Measurements from ENCODE around the gene TECPR2. TPM values are rescaled to one million over a fixed set of nuclear protein-coding genes. Genes with fewer than 3 reads are reported as not detected.

The TECPR2 gene, protein sequence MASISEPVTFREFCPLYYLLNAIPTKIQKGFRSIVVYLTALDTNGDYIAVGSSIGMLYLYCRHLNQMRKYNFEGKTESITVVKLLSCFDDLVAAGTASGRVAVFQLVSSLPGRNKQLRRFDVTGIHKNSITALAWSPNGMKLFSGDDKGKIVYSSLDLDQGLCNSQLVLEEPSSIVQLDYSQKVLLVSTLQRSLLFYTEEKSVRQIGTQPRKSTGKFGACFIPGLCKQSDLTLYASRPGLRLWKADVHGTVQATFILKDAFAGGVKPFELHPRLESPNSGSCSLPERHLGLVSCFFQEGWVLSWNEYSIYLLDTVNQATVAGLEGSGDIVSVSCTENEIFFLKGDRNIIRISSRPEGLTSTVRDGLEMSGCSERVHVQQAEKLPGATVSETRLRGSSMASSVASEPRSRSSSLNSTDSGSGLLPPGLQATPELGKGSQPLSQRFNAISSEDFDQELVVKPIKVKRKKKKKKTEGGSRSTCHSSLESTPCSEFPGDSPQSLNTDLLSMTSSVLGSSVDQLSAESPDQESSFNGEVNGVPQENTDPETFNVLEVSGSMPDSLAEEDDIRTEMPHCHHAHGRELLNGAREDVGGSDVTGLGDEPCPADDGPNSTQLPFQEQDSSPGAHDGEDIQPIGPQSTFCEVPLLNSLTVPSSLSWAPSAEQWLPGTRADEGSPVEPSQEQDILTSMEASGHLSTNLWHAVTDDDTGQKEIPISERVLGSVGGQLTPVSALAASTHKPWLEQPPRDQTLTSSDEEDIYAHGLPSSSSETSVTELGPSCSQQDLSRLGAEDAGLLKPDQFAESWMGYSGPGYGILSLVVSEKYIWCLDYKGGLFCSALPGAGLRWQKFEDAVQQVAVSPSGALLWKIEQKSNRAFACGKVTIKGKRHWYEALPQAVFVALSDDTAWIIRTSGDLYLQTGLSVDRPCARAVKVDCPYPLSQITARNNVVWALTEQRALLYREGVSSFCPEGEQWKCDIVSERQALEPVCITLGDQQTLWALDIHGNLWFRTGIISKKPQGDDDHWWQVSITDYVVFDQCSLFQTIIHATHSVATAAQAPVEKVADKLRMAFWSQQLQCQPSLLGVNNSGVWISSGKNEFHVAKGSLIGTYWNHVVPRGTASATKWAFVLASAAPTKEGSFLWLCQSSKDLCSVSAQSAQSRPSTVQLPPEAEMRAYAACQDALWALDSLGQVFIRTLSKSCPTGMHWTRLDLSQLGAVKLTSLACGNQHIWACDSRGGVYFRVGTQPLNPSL (N-terminal part only)
- 5.7 and 13.6 TPM in 2 replicates for total RNA-seq (2016; rRNA removed; fragmentation: Illumina TruSeq; extraction: Trizol)
- 1.9 and 2.0 TPM in 2 replicates for total RNA-seq (2016; cell fraction: cytosol; rRNA removed; fragmentation: Illumina TruSeq; extraction: Trizol; ENCODE audit: low read depth)
- total RNA-seq (2016; cell fraction: insoluble cytoplasmic fraction; rRNA removed; fragmentation: Illumina TruSeq; extraction: Trizol): 7.0 and 9.8 TPM in 2 replicates
- 2.6 and 5.0 TPM in 2 replicates for total RNA-seq (2016; cell fraction: membrane; rRNA removed; fragmentation: Illumina TruSeq; extraction: Trizol)
- total RNA-seq (2016; cell fraction: nucleus; rRNA removed; fragmentation: Illumina TruSeq; extraction: Trizol): 7.5 and 9.3 TPM in 2 replicates
- 3.5 and 4.6 TPM in 2 replicates for polyA plus RNA-seq (2011; rRNA removed)
- polyA plus RNA-seq (2011; cell fraction: cytosol; rRNA removed): 2.6 and 2.7 TPM in 2 replicates
- 7.3 and 11.9 TPM in 2 replicates for polyA plus RNA-seq (2011; cell fraction: nucleus; rRNA removed)
- polyA plus RNA-seq (2012): 3.2 and 3.8 TPM in 2 replicates
- polyA plus RNA-seq (2016; cell fraction: cytosol; fragmentation: Illumina TruSeq; extraction: Trizol; ENCODE audit: low read depth): 0.25 and 0.41 TPM in 2 replicates
- 3.3 and 5.5 TPM in 2 replicates for polyA plus RNA-seq (2016; cell fraction: insoluble cytoplasmic fraction; fragmentation: Illumina TruSeq; extraction: Trizol; ENCODE audit: low read depth)
- 0.94 and 1.0 TPM in 2 replicates for polyA plus RNA-seq (2016; cell fraction: membrane; fragmentation: Illumina TruSeq; extraction: Trizol; ENCODE audit: low read depth)
- polyA plus RNA-seq (2016; cell fraction: nucleus; fragmentation: Illumina TruSeq; extraction: Trizol; ENCODE audit: insufficient read depth, low read depth): 8.0 and 10.0 TPM in 2 replicates
- 12.3 and 15.8 TPM in 2 replicates for polyA minus RNA-seq (2011; rRNA and poly(A)+ RNA removed; ENCODE audit: low replicate concordance)
- polyA minus RNA-seq (2011; cell fraction: cytosol; rRNA and poly(A)+ RNA removed): 3.6 and 7.3 TPM in 2 replicates
- 8.8 and 9.8 TPM in 2 replicates for polyA minus RNA-seq (2011; cell fraction: nucleus; rRNA and poly(A)+ RNA removed)
- Bru-seq, nascent RNA: percentile 52 among the genes with signal in this experiment
- percentile 53 among the genes with signal in this experiment for BruChase-seq, experiment 1, labeled RNA remaining after a 6-hour chase
- percentile 52 among the genes with signal in this experiment for BruChase-seq, experiment 2, labeled RNA remaining after a 2-hour chase
- long read RNA-seq, experiment 1, partial matches to known transcripts: 4 of 6 reads
- long read RNA-seq, experiment 1, other reads (novel, unspliced or antisense): 2 of 6 reads
- long read RNA-seq, experiment 2, partial matches to known transcripts: 4 of 25 reads
- long read RNA-seq, experiment 2, other reads (novel, unspliced or antisense): 21 of 25 reads

DNA sequence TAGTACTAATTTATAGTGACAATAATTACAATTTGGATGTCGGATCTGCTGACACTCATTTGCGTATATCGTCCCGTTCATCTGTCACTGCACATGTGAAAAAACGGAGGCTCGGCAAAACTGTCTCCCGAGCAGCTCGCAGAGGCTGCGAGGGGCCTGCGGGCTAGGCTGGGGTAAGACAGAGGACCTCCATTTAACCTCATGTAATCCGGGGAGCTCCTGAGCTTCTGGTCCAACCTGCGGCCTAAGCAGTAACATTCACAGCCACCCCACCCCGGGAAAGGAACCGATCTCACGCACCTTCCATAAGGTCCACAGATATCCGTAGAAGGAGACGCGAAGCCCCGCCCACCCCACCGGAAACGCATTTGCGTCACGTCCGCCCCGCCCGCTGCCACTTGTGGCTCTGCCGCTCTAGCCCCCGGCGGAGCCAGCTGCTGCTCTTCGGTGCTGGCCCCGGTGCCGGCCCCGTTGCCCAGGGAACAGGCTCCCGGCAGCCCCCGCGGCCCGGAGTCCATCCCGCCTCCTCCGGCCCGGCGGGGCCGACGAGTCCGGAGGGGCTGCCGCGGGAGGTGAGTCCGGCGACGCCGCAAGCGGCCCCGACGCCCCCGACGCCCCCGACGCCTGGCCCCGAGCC, at the start of gene TECPR2, which contains the start of gene CINP:
Gene TECPR2 (plus strand): TSS at position 397 of the 637 bp plus-strand sequence. CDS start 13,781 bp downstream, outside the sequence.
Gene CINP (minus strand): TSS at position 346 of the 637 bp plus-strand sequence. CDS start 39 bp downstream, at position 307.
- H2AFZ ChIP-seq (ENCODE audit: low read length): no peak within 1 kb of the TSS
- DNase-seq (ENCODE audit: low spot score) (peak; percentile 85), FAIRE-seq (peak; percentile 54), ATAC-seq (peak; percentile 99)
- H3K27me3 ChIP-seq (ENCODE audit: control insufficient read depth in 1 of 2, insufficient read depth in 2 of 2, low read length in 2 of 2): no peaks in the 10 kb centered on the region; a peak in 1 of 5 replicates
- intact Hi-C loops (cut with micrococcal nuclease; ENCODE audit: unreplicated experiment): loop anchor here (2.0 to 5.0 kb wide), 2 partner anchors 44 to 230 kb away; partner anchors contain the start of genes RCOR1 and ZNF839
- in situ Hi-C loops (cut with HindIII; ENCODE audit: extremely low pct_ligation_motif_present, low pct_unique_long_range_greater_than_20kb): no loop called here
- H3K9me3 ChIP-seq (ENCODE audit: low read length): no peaks in the 10 kb centered on the region
- peak within 1 kb of the TSS; percentile 92 for H3K4me2 ChIP-seq (ENCODE audit: low read depth, low read length)
- H3K4me1 ChIP-seq (ENCODE audit: insufficient read depth, low read length): peaks cover 37% of the 10 kb centered on the region
- H3K79me2 ChIP-seq (ENCODE audit: insufficient read depth, low read length): peaks cover 19% of the 10 kb centered on the region
- no TSS peak for BruUV-seq (replicated peaks)
- H3K9ac ChIP-seq (ENCODE audit: insufficient read depth, low read depth, low read length): peak within 1 kb of the TSS; percentile 86
- peak within 1 kb of the TSS; percentile 63 for H3K27ac ChIP-seq (ENCODE audit: extremely low read length, insufficient read depth, low read length)
- ChIA-PET POLR2A (interaction anchor here (0.6 to 1.9 kb wide), 7 partner anchors 9 to 115 kb away, joined by 3 to 10 read pairs (median 4); partner anchors contain the start of genes MOK and ZNF839), CTCF (ENCODE audit: low intra/inter-chr PET ratio, low total read pairs) (no interaction called here)
- H4K20me1 ChIP-seq (ENCODE audit: insufficient read depth, low read length): no peaks in the 10 kb centered on the region
- 0 out of 5 replicates have a peak, but pooled peaks cover 0 to 9% of the 10 kb centered on the region in 2 experiments for H3K36me3 ChIP-seq (replicated peaks in 1 of 2; ENCODE audit: control insufficient read depth in 1 of 2, insufficient read depth in 2 of 2, low read length in 2 of 2)
- peak within 1 kb of the TSS; percentile 83 to 92 (median 84) for H3K4me3 ChIP-seq (replicated peaks in 1 of 3; ENCODE audit: insufficient read depth in 1 of 3, low read depth in 2 of 3, low read length in 3 of 3)
- WGBS (ENCODE audit: low lambda C conversion rate): 0% methylated on average over 7 of the region's 58 CpGs
- TF ChIP-seq CBX1 (IDR thresholded peaks at IDR 0.05; ENCODE audit: low read depth): no peak
- TF ChIP-seq ZNF335 (CRISPR knock-in tag; IDR thresholded peaks at IDR 0.05): 0 out of 2 replicates have a peak, but pooled peaks have one; percentile 24
- TF ChIP-seq, protein P1, sequence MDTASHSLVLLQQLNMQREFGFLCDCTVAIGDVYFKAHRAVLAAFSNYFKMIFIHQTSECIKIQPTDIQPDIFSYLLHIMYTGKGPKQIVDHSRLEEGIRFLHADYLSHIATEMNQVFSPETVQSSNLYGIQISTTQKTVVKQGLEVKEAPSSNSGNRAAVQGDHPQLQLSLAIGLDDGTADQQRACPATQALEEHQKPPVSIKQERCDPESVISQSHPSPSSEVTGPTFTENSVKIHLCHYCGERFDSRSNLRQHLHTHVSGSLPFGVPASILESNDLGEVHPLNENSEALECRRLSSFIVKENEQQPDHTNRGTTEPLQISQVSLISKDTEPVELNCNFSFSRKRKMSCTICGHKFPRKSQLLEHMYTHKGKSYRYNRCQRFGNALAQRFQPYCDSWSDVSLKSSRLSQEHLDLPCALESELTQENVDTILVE (CRISPR knock-in tag; IDR thresholded peaks at IDR 0.05): peak; percentile 85
- TF ChIP-seq MEF2D (CRISPR knock-in tag; IDR thresholded peaks at IDR 0.05): no peak
- TF ChIP-seq, protein P2, sequence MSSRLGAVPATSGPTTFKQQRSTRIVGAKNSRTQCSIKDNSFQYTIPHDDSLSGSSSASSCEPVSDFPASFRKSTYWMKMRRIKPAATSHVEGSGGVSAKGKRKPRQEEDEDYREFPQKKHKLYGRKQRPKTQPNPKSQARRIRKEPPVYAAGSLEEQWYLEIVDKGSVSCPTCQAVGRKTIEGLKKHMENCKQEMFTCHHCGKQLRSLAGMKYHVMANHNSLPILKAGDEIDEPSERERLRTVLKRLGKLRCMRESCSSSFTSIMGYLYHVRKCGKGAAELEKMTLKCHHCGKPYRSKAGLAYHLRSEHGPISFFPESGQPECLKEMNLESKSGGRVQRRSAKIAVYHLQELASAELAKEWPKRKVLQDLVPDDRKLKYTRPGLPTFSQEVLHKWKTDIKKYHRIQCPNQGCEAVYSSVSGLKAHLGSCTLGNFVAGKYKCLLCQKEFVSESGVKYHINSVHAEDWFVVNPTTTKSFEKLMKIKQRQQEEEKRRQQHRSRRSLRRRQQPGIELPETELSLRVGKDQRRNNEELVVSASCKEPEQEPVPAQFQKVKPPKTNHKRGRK (CRISPR knock-in tag; IDR thresholded peaks at IDR 0.05): no peak
- peak; percentile 58 for TF ChIP-seq HOXA5 (CRISPR knock-in tag; IDR thresholded peaks at IDR 0.05)
- TF ChIP-seq, protein P3, sequence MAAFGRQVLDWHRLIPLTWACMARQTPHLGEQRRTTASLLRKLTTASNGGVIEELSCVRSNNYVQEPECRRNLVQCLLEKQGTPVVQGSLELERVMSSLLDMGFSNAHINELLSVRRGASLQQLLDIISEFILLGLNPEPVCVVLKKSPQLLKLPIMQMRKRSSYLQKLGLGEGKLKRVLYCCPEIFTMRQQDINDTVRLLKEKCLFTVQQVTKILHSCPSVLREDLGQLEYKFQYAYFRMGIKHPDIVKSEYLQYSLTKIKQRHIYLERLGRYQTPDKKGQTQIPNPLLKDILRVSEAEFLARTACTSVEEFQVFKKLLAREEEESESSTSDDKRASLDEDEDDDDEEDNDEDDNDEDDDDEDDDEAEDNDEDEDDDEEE (CRISPR knock-in tag; IDR thresholded peaks at IDR 0.05): no peak
- TF ChIP-seq RBFOX2 (IDR thresholded peaks at IDR 0.05; ENCODE audit: low read depth, low read length): peak; percentile 74
